HG02763 (cell line): ENCODE results near the gene CENPB.
"Not testable (repeated sequence)": the region's sequence is repeated elsewhere in the genome, so short reads cannot be mapped to it uniquely, and the experiment has no call there.

Experiments
- ATAC-seq: cut with Tn5 transposase; IDR thresholded peaks from one replicate; pipeline ENCODE4 v1.9.1; 2021; ENCODE audit warnings: mild to moderate bottlenecking, moderate library complexity; ENCODE audit not compliant: unreplicated experiment

Gene CENPB, protein sequence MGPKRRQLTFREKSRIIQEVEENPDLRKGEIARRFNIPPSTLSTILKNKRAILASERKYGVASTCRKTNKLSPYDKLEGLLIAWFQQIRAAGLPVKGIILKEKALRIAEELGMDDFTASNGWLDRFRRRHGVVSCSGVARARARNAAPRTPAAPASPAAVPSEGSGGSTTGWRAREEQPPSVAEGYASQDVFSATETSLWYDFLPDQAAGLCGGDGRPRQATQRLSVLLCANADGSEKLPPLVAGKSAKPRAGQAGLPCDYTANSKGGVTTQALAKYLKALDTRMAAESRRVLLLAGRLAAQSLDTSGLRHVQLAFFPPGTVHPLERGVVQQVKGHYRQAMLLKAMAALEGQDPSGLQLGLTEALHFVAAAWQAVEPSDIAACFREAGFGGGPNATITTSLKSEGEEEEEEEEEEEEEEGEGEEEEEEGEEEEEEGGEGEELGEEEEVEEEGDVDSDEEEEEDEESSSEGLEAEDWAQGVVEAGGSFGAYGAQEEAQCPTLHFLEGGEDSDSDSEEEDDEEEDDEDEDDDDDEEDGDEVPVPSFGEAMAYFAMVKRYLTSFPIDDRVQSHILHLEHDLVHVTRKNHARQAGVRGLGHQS

DNA sequence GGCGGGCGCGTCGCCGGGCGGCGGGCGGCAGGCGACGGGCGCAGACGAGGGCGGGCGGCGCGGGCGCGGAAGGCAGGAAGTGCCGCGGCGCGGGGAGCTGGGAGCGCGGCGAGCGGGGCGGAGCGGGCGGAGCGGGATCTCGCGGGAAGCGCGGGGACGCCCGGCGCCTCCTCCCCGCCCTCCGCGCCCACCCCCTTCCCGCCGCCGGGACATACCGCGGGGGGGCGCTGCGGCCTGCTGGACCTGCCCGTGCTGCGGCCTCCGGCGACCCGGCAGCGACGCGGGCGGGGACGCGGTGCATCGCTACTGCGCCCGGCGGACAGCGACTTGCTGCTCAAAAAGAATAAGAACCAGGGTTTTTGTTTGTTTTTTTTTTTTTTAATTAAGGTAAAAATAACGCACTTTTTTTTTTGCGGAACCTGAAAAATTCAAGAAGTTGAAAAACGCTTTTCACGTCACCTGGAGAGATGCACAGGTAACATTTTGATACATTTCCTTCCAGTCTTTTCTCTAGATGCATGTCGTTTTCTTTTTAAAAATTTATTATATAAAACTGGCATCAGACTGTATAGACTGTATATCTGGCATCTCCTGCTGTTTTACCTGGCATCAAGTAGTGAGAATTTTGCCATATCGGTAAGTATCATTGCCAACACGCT is at the start of gene CENPB:
Gene CENPB (minus strand): TSS at position 76 of the 659 bp plus-strand sequence. CDS start 257 bp downstream, outside the sequence.
- peak; percentile 82 for ATAC-seq

DNA sequence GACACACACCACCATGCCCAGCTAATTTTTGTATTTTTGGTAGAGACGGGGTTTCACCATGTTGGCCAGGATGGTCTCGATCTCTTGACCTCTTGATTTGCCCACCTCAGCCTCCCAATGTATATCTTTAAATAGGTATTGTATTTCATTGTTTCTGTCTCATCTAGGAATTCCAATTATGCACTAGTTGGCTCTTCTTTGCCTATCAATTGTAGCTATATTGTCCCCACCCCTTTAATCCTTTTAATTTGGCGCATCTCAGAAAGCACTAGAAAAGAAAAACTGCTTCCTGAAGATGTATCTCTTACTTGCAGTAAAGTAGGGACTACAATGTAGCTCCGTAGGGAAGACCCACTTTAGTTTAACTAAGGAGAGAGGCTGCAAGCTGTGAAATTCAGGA is 49.6 kb upstream of the CENPB start:
- ATAC-seq = no peak

DNA sequence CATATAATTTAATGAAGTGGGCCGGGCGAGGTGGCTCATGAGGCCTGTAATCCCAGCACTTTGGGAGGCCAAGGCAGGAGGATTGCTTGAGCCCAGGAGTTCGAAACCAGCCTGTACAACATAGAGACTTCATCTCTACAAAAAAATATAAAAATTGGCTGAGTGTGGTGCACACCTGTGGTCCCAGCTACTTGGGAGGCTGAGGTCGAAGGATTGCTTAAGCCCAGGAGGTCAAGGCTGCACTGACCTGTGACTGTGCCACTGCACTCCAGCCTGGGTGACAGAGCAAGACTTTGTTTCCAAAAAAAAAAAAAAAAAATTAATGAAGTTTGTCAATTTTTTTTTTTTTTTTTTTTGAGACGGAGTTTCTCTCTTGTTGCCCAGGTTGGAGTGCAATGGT is 43.4 kb upstream of the CENPB start:
- ATAC-seq = not testable (repeated sequence)

DNA sequence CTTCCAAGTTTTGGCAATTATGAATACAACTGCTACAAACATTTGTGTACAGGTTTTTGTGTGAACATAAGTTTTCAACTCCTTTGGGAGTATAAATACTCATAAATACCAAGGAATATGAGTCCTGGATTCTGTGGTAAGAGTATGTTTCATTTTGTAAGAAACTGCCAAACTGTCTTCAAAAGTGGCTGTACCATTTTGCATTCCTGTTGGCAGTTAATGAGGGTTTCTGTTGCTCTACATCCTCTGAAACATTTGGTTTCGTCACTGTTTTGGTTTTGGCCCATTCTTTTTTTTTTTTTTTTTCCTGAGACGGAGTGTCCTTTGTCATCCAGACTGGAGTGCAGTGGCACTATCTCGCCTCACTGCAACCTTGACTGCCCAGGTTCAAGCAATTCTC is 42.3 kb upstream of the CENPB start:
- no peak for ATAC-seq

DNA sequence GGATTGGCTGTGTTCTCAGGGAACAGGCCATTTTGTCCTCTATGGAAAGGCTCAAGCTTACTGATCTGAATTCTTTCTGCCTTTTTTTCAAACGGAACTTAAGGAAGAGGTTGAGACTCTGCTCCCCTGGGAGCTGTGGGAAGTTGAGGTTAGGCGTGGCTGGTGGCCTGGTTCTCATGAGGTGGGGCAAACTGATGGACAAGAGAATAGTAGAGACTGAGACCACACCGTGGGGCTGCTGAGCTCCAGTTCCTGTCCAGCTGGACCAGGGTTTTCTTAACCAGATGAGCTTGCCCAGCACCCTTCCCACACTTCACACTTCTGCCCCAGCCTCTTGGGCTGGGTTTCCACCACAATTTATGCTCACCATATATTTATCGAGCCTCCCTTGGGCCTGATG is 39.9 kb upstream of the CENPB start:
- no peak for ATAC-seq

DNA sequence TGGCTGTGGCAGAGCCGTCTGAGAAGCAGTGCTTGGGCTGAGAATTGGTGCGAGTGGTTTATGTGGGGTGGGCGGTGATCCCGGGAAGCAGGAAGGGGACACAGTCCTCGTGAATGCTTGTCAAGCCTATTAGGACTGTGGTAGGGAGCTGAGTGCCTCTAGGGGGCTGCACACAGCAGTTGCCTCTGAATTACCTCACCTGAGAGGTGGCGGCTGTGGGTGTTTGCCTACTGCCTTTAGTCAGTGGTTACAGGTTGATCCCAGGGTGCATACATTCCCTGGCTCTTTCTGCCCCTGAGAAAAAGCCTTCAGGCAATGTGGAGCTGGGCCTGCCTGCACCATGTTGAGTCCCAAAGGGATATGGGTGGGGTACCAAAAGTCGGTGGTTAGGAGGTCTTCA is 39.0 kb upstream of the CENPB start:
- ATAC-seq = no peak

DNA sequence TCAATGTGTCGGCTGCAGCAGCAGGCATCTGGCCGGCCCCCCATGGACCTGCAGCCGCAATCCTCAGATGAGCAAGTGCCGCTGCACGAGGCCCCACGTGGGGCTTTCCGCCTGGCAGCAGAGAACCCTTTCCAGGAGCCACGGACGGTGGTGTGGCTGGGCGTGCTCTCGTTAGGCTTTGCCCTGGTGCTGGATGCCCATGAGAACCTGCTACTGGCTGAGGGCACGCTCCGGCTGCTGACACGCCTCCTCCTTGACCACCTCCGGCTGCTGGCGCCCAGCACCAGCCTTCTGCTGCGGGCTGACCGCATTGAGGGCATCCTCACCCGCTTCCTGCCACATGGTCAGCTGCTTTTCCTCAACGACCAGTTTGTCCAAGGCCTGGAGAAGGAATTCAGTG is 37.3 kb upstream of the CENPB start:
- no peak for ATAC-seq

DNA sequence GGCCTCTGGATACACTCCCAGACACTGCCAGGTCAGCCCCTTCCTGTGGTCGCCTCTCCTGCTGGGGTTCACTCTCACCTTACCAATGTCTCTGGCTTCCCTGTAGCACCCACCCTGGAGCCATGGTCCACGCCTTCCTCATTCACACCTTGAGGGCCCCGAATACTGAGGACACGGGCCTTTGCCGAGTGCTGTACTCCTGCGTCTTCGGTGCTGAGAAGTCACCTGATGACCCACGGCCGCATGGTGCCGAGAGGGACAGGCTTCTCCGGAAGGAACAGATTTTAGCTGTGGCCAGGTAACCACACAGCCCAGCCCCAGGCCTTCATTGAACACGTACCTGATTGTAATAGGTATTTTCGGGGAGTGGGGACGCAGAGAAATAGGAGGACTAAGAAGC is 35.5 kb upstream of the CENPB start:
- no peak for ATAC-seq

DNA sequence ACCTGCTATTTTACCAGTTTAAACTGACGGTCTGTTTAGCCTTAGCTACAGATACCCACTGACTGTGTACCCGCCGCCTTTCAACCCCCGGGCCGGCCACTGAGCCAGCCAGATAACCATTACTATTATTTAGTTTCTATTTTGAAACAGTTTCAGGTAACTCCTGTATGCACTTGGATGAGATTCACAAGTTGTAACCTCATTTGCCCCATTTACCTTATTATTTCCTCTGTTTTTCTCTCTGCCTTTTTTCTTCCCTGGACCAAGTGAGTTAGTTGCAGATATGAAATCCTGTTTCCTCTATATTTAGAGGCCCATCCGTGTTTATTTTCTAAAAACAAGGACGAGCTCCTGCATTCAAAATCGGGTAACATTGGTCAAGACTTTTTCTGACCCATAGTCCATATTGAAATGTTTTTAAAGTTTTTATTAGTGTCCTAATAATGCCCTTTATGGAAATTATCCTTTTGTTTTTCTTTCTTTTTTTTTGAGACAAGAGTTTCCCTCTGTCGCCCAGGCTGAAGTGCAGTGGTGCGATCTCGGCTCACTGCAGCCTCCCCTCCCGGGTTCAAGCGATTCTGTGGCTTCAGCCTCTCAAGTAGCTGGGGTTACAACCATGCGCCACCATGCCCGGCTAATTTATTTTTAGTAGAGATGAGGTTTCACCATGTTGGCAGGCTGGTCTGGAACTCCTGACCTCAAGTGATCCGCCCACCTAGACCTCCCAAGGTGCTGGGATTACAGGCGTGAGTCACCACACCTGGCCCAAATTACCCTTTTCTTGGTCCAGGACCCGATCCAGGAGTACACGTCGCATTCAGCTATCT is 34.6 kb upstream of the CENPB start:
- ATAC-seq = no peak

DNA sequence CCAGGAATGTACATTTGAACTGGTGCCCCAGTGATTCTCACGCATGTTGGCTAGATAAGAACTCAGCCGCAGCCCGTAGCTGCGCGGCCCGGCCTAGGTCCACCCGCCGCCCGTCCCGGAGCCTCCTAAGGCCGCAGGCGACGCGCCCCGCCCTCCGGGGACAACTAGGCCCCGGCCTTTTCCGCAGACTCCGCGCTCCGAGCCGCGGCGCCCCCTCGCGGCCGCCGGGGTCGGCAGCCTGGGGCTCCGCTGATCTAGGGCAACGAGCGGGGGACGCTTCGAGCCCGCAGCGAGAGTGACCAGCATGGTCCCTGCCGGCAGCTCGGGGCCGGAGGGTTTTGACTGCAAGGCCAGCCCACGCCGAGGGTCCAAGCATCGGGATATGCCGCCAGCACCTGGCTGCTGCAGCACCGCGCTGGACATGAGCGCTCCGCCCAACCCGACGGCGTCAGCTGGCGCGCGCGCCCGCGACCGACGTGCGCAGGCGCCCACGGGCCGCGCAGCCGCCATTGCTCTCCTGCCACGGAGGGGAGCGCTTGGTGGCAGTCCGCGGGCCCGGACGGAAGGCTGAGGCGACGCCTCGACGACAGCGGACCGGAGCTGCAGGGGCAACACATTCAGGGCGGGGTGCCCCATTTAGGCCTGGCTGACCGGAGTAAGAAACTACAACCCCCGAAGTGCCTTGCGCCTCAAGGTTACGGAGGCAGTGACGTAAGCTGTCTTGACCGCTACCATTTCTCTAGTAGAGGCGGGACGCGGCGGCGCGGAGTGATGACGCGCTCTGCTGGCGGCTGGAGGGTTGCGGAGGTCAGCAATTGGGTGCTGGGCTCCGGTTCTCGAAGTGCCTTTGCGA is 33.7 kb upstream of the CENPB start, which contains the start of gene AP5S1:
Gene AP5S1 (plus strand): TSS at position 500 of the 853 bp plus-strand sequence. CDS start 1,571 bp downstream, outside the sequence.
- peak; percentile 85 for ATAC-seq

DNA sequence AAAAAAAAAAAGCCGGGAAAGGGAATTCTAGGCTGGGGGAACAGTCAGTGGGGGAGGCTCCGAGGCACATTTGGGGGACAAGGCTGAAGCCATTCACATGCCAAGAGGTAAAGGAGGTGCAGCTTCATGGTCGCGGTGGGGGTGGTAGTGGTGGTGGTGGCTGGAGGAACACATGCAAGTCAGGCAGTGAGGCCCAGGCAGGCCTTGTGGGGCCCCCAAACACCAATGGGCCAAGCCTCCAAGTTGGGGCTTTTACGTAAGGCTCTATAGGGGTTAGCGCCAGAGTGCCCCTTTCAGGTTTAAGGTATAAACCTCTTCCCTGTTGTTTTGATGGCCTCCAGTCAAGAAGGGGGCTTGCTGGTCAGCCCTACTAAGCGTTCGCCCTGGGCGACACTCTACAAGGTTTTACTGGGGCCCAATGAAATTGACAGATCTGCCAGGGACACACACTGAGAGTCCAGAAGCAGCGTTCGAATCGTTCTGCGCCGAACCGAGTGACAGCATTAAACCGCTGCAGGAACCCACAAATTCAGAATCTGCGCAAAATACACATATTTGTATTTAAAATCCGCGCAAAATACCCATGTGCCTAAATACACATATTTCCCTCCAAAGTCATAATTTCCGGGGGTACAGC is 33.0 kb upstream of the CENPB start:
- ATAC-seq = no peak

DNA sequence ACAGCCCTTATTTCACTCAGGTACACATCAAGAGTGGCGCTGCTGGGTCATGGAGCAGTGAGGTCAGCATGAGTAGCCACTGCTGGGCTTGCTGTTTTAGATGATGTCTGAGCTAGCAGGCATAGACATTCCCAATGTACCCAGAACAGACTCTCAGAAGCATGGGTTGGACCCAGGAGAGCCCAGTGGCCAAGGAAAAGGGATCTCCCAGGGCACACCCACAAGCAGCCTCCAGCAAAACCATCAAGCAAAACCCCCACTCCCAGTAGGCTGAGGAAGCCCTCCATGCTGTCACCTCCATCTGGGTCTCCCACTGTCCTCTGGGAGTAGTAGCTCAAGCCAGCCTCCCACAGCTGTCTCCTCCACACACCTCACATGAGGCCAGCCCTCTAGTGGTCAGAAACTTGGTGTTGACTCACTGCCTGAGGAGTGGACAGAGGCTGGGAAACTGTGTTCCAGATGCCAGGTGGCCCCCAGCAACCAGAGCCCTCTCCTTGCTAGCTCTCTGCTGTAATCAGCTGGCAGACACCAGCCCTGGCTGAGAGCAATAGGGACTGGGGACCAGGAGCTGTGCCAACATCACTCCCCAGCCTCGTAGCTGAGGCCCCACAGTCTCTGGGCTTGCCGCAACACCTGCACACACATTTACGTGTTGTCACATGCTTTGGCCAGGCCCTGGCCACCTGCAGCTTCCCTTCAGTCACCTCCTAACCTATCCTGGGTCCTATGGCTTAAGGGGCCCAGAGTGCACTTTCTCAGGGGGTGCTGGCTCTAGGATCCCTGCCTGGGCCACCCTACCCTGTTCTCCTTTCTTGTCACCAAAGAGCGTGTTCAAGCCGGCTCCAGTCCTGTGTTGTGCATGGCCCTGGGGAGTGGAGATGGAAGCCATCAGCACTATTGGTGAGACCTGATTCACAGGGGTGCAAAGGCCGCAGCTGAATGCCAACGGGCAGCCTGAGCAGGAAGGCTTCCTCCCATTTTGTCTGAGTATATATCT is 31.9 kb upstream of the CENPB start:
- no peak for ATAC-seq

DNA sequence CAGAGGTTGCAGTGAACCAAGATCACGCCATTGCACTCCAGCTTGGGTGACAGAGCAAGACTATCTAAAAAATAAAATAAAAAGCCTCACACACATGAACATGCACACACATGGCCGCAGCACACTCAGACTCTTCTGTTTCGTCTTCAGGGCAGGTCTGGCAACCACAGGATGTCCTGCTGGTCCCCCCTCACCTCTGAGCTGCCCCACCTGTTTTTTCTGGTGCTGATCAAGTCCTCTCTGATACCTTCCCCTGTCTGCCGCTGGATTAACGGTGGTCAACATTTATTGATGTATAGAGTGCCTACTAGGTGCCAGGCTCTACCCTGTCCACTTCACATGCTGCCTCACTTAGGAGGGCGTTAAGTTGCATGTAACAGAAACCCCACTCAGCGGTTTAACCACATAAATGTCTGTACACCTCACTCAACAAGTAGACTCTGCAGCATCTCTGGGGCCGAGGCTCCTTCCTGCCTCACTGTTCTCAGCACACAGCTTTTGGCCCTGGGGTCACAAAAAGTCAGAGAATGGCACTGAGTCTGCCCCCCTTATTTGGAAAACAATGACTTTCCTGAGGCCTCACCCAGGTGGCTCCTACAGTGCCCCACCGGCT is 29.3 kb upstream of the CENPB start:
- ATAC-seq = no peak

DNA sequence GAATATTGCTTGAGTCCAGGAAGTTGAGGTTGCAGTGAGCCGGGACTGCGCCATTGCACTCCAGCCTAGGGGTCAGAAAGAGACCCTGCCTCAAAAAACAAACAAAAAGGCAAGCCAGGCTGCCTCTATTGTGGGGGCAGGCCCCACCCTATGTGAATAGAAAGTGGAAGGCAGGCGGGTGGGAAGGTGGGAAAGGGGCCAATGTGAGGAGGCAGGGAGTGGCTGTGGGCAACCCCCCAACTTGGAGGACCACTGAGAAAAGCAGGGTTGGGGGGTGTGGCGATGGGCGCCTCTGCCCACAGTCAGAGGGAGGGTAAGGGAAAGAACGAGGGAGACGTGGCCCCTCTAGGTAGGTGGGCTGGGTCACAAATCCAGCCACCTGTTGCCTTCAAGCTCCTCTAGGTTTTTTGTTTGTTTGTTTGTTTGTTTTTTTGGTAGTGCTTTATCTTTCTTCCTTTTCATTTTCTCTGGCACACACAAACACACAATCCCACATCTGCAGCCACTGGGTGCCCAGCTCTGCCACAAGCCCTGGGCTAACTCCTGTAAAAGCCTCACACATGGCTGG is 28.5 kb upstream of the CENPB start:
- ATAC-seq = no peak

DNA sequence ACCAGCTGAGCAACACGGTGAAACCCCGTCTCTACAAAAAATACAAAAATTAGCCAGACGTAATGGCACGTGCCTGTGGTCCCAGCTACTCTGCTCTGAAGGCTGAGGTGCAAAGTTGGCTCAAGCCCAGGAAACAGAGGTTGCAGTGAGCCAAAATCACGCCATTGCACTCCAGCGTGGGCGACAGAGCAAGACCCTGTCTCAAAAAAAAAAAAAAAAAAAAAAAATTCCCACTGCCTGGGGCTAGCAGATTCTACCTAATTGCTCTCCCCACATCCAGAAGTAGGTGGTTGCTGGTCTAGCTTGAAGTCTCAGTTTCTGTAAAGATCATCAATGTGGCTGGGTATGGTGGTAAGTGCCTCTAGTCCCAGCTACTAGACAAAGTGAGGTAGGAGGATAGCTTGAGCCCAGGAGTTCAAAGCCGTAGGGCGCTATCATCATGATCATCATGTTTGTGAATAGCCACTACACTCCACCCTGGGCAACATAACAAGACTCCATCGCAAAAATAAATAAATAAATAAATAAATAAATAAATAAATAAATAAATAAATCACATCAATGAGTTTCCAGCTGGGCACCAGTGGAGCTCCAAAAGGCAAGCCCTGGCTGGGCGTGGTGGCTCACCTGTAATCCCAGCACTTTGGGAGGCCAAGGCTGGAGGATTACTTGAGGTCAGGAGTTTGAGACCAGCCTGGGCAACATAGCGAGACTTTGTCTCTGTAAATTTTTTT is 27.5 kb upstream of the CENPB start:
- no peak for ATAC-seq

DNA sequence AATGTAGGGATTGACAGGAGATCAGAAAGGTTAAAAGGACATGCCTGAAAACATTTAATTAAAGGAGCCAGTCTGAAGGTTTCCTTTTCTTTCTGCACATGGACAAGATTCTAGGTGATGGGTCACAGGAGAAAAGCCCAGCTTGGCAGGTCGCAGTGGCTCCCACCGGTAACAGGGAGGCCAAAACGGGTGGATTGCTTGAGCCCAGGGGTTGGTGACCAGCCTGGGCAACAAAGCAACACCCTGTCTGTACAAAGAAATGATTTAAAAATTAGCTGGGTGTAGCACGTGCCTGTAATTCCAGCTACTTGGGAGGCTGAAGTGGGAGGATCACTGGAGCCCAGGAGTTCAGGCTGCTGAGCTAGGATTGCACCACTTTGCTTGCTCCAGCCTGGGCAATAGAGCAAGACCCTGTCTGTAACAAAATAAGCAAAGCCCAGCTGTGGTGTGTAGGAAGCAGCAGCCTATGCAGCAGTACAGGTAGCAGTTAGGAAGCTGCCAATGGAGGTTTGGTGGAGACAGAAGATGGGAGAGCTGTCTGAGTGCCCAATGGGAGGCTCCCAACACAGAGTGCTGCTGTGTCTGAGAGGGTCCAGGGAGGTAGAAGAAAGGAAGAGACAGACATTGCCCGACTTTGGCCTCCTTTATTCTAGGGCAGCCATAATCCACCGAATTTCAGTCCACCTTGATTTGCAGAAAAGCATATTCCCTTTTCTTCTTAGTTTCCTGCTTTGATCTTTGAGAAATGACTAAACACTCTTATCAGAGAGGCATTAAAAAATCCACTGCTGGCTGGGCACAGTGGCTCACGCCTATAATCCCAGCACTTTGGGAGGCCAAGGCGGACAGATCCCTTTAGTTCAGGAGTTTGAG is 26.7 kb upstream of the CENPB start:
- no peak for ATAC-seq
